Spleen (tissue), 11 donors: Measurements from ENCODE around the gene GNG13. TPM values are rescaled to one million over a fixed set of nuclear protein-coding genes. Genes with fewer than 3 reads are reported as not detected.

ENCODE experiments used
- DNase-seq: peaks from one replicate; pipeline ENCODE4 v3.0.0-alpha.2; 2020
- H3K27ac ChIP-seq, 8 donors: fragments of 200-600 bp; sonication (generic) in 7 of 8; 1 replicate in 4 of 8; 2 replicates in 4 of 8; pipeline versions ENCODE4 v1.5.0 to v1.8.0; 2016 to 2021; ENCODE audit warnings: inconsistent platforms in 4 of 8, mild to moderate bottlenecking in 4 of 8, moderate library complexity in 1 of 8
- H3K27me3 ChIP-seq, 7 donors: fragments of 200-600 bp; sonication (generic) in 6 of 7; replicated peaks in 1 of 7; 1 replicate in 4 of 7; 2 replicates in 3 of 7; pipeline versions ENCODE4 v1.5.0 to v1.8.0; 2016 to 2021; ENCODE audit warnings: inconsistent platforms in 3 of 7, mild to moderate bottlenecking in 1 of 7
- H3K36me3 ChIP-seq, 6 donors: fragments of 200-600 bp; sonication (generic) in 5 of 6; 1 replicate in 4 of 6; 2 replicates in 2 of 6; pipeline versions ENCODE4 v1.5.0 to v1.8.0; 2016 to 2021; ENCODE audit warnings: inconsistent platforms in 2 of 6
- H3K4me1 ChIP-seq, 6 donors: fragments of 200-600 bp; sonication (generic) in 5 of 6; 1 replicate in 3 of 6; 2 replicates in 3 of 6; pipeline versions ENCODE4 v1.5.0 to v1.8.0; 2016 to 2021; ENCODE audit warnings: inconsistent platforms in 3 of 6
- H3K4me3 ChIP-seq, 8 donors: fragments of 200-600 bp; sonication (generic) in 7 of 8; 1 replicate in 4 of 8; 2 replicates in 4 of 8; pipeline versions ENCODE4 v1.5.0 to v1.8.0; 2016 to 2021; ENCODE audit warnings: inconsistent platforms in 4 of 8, mild to moderate bottlenecking in 4 of 8, moderate library complexity in 2 of 8
- H3K9me3 ChIP-seq, 8 donors: fragments of 200-600 bp; sonication (generic) in 7 of 8; 1 replicate in 4 of 8; 2 replicates in 4 of 8; pipeline versions ENCODE4 v1.5.0 to v1.8.0; 2016 to 2021; ENCODE audit warnings: inconsistent platforms in 4 of 8
- POLR2A ChIP-seq, 3 donors: fragments of 450-650 bp; IDR thresholded peaks; one replicate each; pipeline ENCODE4 v1.5.1; 2017; ENCODE audit warnings: antibody characterized with exemption in 3 of 3, mild to moderate bottlenecking in 1 of 3
- POLR2AphosphoS5 ChIP-seq, 3 donors: sonication (generic); formaldehyde crosslinking; IDR thresholded peaks; one replicate each; pipeline ENCODE4 v1.5.1; 2017; ENCODE audit warnings: antibody characterized with exemption in 3 of 3
- WGBS, 5 donors: extraction: QIAGEN DNeasy Blood & Tissue Kit in 3 of 5; methylation state at CpG; one replicate each; pipeline versions ENCODE4 v1.1.5 to v1.1.7; 2013 to 2018; 5-methylcytosine and 5-hydroxymethylcytosine counted together
- intact Hi-C: fragments of 100-400 bp; cut with DNase I; formaldehyde crosslinking; loops from one replicate; pipeline ENCODE4 v1.15.0; 2023; ENCODE audit warnings: low total_unique reads
- polyA plus RNA-seq, 3 donors: library from polyadenylated mRNA; stranded (reverse); fragments of 200-250 nt; gene quantifications; one replicate each; pipeline ENCODE4 v1.2.1, GENCODE V29; 2013
- total RNA-seq, 7 donors: library from RNA; depleted of rRNA in 3 of 7; stranded (reverse); fragments of >200 nt in 3 of 7; fragmentation: NEBNext Ultra II Directional in 4 of 7; extraction: Animal tissue kit (Norgen Biotek cat#: 25700) in 4 of 7; gene quantifications; one replicate each; pipeline versions ENCODE4 v1.1.0 to v1.2.1, GENCODE V29; 2016 to 2021
- TF ChIP-seq, protein P1 (sequence below), 11 experiments: fragments of 200-600 bp in 7 of 11; fragments of 450-650 bp in 4 of 11; sonication (generic) in 4 of 11; IDR thresholded peaks in 8 of 11; conservative IDR thresholded peaks in 3 of 11; 1 replicate in 7 of 11; 2 replicates in 4 of 11; pipeline versions ENCODE4 v1.4.0 to v1.8.0; 2016 to 2021; ENCODE audit warnings: antibody characterized with exemption in 11 of 11, inconsistent platforms in 4 of 11, mild to moderate bottlenecking in 1 of 11
- donor health status: healthy with polysubstance abuse.
- donor health status: DM: no; HTN: no; CAD: no; lungs with moderate emphysema.
- donor health status: DM: no; HTN: no; CAD: no.
- donor health status: Bipolar disorder and iron deficiency.
- donor health status: healthy.
- donor health status: DM: no; HTN: no; CAD: no.
- donor health status: DM: yes; HTN: yes; CAD: no.

GNG13 gene
- total and polyA plus RNA-seq, 10 donors, result not detected

DNA sequence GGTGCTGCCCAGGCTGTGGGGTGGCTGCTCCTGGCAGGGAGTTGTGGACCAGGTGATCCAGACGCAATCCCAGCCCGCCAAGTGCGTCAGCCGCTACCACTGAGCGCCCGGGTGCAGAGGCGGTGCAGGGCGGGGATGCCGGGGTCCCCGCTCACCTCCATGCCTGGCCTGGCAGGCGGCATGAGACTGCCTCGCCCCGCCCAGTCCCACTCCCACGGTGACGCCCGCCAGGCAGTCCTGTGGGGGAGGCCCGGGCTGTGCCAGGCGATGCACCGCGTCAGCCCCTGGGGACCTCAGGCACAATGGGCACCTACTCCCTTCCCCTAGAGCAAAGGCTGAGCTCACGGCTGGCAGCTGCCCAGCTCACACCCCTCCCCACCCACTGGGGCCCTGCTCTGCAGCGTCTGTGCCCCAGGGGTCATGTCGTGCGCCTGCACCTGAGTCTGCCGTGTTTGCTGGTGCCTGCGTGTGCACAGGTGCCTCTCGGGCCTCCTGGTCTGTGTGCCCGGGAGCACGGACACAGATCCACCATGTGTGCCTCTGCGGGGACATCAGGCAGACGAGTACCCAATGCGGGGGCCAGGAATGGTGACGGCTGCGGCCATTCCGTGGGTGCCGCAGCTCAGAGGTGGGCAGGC is 17.6 kb downstream of the GNG13 start:
- TF ChIP-seq POLR2AphosphoS5 (IDR thresholded peaks at IDR 0.05), result peak in 2 of 3 donors; percentile 30 to 71
- no peak for TF ChIP-seq POLR2A (IDR thresholded peaks at IDR 0.05)
- H3K4me3 ChIP-seq, result no peak overlapping the region
- H3K27me3 ChIP-seq, result peaks cover 0 to 58% (median 36%) of the 10 kb centered on the region in 7 donors
- H3K36me3 ChIP-seq, result peaks cover 0 to 27% (median 11%) of the 10 kb centered on the region in 6 donors
- no peak for DNase-seq
- intact Hi-C loops, result no loop called here
- H3K27ac ChIP-seq, result no peak overlapping the region
- 69 to 88% (median 76%) methylated on average over 9 to 36 of the region's 36 CpGs for WGBS, 5 donors
- H3K4me1 ChIP-seq, result peaks cover 10 to 29% (median 23%) of the 10 kb centered on the region in 6 donors
- H3K9me3 ChIP-seq, result no peaks in the 10 kb centered on the region

DNA sequence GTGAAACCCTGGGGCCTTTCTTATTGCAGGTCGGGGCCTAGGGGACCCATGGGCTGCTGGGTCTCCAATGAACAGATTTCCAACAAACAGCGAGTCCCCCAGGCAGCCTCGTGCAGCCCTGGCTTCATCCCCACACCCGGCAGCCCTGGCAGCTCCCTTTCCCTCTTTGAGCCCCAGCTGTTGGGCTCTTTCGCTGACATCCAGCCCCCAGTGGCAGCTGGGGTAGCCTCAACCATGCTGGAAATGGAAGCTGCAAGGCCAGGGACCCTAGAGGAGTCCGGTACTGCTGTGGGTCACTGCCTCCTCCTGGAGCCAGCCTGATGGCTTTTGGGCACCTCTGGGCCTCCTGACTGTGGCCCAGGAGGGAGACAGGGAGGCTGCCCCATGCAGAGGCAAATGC is 18.3 kb downstream of the GNG13 start:
- Histone ChIP-seq H3K4me1 (peaks cover 6 to 23% (median 16%) of the 10 kb centered on the region in 6 donors), H3K9me3 (no peaks in the 10 kb centered on the region), H3K27ac (no peak overlapping the region), H3K4me3 (no peak overlapping the region), H3K27me3 (peaks cover 0 to 64% (median 41%) of the 10 kb centered on the region in 7 donors), H3K36me3 (peaks cover 0 to 26% (median 11%) of the 10 kb centered on the region in 6 donors)
- DNase-seq, result no peak
- TF ChIP-seq, protein P1, sequence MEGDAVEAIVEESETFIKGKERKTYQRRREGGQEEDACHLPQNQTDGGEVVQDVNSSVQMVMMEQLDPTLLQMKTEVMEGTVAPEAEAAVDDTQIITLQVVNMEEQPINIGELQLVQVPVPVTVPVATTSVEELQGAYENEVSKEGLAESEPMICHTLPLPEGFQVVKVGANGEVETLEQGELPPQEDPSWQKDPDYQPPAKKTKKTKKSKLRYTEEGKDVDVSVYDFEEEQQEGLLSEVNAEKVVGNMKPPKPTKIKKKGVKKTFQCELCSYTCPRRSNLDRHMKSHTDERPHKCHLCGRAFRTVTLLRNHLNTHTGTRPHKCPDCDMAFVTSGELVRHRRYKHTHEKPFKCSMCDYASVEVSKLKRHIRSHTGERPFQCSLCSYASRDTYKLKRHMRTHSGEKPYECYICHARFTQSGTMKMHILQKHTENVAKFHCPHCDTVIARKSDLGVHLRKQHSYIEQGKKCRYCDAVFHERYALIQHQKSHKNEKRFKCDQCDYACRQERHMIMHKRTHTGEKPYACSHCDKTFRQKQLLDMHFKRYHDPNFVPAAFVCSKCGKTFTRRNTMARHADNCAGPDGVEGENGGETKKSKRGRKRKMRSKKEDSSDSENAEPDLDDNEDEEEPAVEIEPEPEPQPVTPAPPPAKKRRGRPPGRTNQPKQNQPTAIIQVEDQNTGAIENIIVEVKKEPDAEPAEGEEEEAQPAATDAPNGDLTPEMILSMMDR (IDR thresholded peaks at IDR 0.05 in 8 of 11, conservative IDR thresholded peaks at IDR 0.05 in 3 of 11), result no peak
- TF ChIP-seq POLR2AphosphoS5 (IDR thresholded peaks at IDR 0.05) (no peak), POLR2A (IDR thresholded peaks at IDR 0.05) (no peak)
- intact Hi-C loops, result no loop called here
- WGBS, 5 donors, result 49 to 77% (median 63%) methylated on average over 2 to 6 of the region's 6 CpGs

DNA sequence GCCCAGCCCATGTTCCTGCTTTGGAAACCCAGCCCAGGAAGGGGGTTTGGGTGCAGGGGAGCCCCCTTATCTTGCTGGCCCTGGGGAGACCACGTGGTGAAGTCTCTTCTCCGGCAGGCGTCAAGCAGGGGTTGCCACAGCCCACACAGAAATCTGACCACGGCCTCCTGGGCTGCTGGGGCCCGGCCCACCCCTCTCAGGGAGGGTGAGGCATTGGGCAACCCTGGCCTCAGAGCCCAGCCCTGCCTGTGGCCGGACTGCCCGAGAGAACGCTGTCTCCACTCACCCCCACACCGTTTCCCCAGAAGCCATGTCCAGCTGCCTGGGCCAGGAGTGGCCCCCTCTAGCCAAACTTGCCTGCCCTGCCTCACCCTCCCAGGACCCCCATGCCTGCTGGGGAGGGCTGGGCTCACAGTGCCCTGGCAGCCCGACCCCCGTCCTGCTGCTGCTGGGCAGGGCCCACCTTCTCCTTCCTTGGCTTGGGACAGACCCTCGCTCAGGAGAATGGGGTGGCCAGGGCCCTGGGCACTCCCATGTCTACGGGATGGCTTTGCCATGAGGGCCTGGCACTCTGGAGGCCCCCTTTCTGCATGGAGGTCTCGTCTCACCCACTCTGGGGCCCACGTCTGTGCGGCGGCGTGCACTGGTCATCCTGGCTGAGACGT is 19.1 kb downstream of the GNG13 start:
- 65 to 78% (median 69%) methylated on average over 12 to 19 of the region's 19 CpGs for WGBS, 5 donors
- intact Hi-C loops, result no loop called here
- DNase-seq, result no peak
- Histone ChIP-seq H3K9me3 (no peaks in the 10 kb centered on the region), H3K4me1 (peaks cover 0 to 15% (median 10%) of the 10 kb centered on the region in 6 donors), H3K4me3 (no peak overlapping the region), H3K27ac (no peak overlapping the region), H3K36me3 (peaks cover 0 to 18% (median 9%) of the 10 kb centered on the region in 6 donors), H3K27me3 (peaks cover 0 to 72% (median 41%) of the 10 kb centered on the region in 7 donors)
- TF ChIP-seq, protein P1 (IDR thresholded peaks at IDR 0.05 in 8 of 11, conservative IDR thresholded peaks at IDR 0.05 in 3 of 11), result no peak

DNA sequence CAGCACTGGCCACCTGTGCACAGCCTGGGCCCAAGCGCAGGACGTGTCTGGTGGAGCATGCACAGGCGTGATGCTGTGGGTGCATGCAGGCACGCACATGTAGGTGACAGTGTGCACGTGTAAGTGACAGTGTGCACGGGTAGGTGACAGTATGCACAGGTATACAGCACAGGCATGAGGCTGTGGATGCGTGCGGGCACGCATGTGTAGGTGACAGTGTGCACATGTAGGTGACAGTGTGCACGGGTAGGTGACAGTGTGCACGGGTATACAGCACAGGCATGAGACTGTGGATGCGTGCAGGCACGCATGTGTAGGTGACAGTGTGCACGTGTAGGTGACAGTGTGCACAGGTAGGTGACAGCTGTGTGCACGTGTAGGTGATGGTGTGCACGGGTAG is 20.2 kb downstream of the GNG13 start:
- peaks cover 0 to 84% (median 50%) of the 10 kb centered on the region in 7 donors for H3K27me3 ChIP-seq
- TF ChIP-seq POLR2A (IDR thresholded peaks at IDR 0.05), result no peak
- no peak for TF ChIP-seq POLR2AphosphoS5 (IDR thresholded peaks at IDR 0.05)
- TF ChIP-seq, protein P1 (IDR thresholded peaks at IDR 0.05 in 8 of 11, conservative IDR thresholded peaks at IDR 0.05 in 3 of 11), result no peak

More for the DNA sequence above, 20.2 kb downstream of the GNG13 start:
- H3K4me3 ChIP-seq, result no peak overlapping the region
- peaks cover 0 to 3% (median 1%) of the 10 kb centered on the region in 6 donors for H3K4me1 ChIP-seq
- no peak overlapping the region for H3K27ac ChIP-seq
- WGBS, 5 donors, result 82 to 94% (median 90%) methylated on average over 16 of the region's 16 CpGs
- DNase-seq, result no peak
- intact Hi-C loops, result no loop called here
- peaks cover 0 to 6% (median 0%) of the 10 kb centered on the region in 6 donors for H3K36me3 ChIP-seq
- no peaks in the 10 kb centered on the region for H3K9me3 ChIP-seq
